PC-3 (cell line): ENCODE measurements around the gene HAVCR1. TPM values are rescaled to one million over a fixed set of nuclear protein-coding genes. Genes with fewer than 3 reads are reported as not detected.
A peak's percentile ranks its signal among the peaks of the same experiment; 100 is the strongest.

Experiments used
- ATAC-seq: fragments of 200-7000 bp; cut with Tn5 transposase; 2 replicates; pipeline ENCODE4 v1.9.1; 2020; ENCODE audit warnings: mild to moderate bottlenecking, moderate library complexity
- BruUV-seq: library from RNA; stranded (reverse); fragments of 400-500 nt; replicated peaks from 2 replicates; lab custom pipeline; 2021; lab: Mats Ljungman, UMichigan
- CTCF ChIA-PET: fragments of 300-600 bp; sonication (Branson Sonifier 250); formaldehyde crosslinking; loops from one replicate; lab custom pipeline; 2022; ENCODE audit warnings: antibody characterized with exemption; lab: Charles Lee
- POLR2A ChIA-PET: fragments of 300-600 bp; sonication (Branson Sonifier 250); formaldehyde crosslinking; loops from one replicate; lab custom pipeline; 2022; ENCODE audit warnings: antibody characterized with exemption; ENCODE audit not compliant: unreplicated experiment; lab: Charles Lee
- DNase-seq: peaks from one replicate; pipeline ENCODE4 v3.0.0-alpha.2; 2015
- H2AFZ ChIP-seq: fragments of 300-600 bp; sonication (generic); 2 replicates; pipeline ENCODE4 v1.6.0; 2016; ENCODE audit warnings: antibody characterized with exemption, low read length
- H3F3A ChIP-seq: fragments of 300-600 bp; sonication (generic); one replicate; pipeline ENCODE4 v1.6.0; 2017; ENCODE audit warnings: antibody characterized with exemption, low read length, control low read depth, mild to moderate bottlenecking; ENCODE audit not compliant: unreplicated experiment
- H3K27ac ChIP-seq: fragments of 300-600 bp; sonication (generic); 2 replicates; pipeline ENCODE4 v1.5.1; 2016; ENCODE audit warnings: mild to moderate bottlenecking, low read length
- H3K27me3 ChIP-seq: fragments of 300-600 bp; sonication (generic); 2 replicates; pipeline ENCODE4 v1.6.1; 2016; ENCODE audit warnings: low read length, mixed read lengths
- H3K36me3 ChIP-seq: fragments of 300-600 bp; sonication (generic); 2 replicates; pipeline ENCODE4 v1.6.1; 2016; ENCODE audit warnings: low read depth, mixed run types, low read length, mixed read lengths
- H3K4me1 ChIP-seq: fragments of 300-600 bp; sonication (generic); 2 replicates; pipeline ENCODE4 v1.5.1; 2016; ENCODE audit warnings: low read length; ENCODE audit not compliant: insufficient read depth
- H3K4me2 ChIP-seq: fragments of 300-600 bp; sonication (generic); 2 replicates; pipeline ENCODE4 v1.6.0; 2016; ENCODE audit warnings: low read length
- H3K4me3 ChIP-seq: fragments of 300-600 bp; sonication (generic); 2 replicates; pipeline ENCODE4 v1.5.1; 2016; ENCODE audit warnings: mild to moderate bottlenecking, low read length, mixed read lengths
- H3K79me2 ChIP-seq: fragments of 300-600 bp; sonication (generic); 2 replicates; pipeline ENCODE4 v1.6.1; 2017; ENCODE audit warnings: low read length, mixed read lengths
- H3K9ac ChIP-seq: fragments of 300-600 bp; sonication (generic); 2 replicates; pipeline ENCODE4 v1.6.0; 2016; ENCODE audit warnings: mild to moderate bottlenecking, low read length
- H3K9me2 ChIP-seq: fragments of 300-600 bp; sonication (generic); replicated peaks from 2 replicates; pipeline ENCODE4 v1.6.1; 2016; ENCODE audit warnings: mixed run types, low read length, mixed read lengths
- H3K9me3 ChIP-seq: fragments of 300-600 bp; sonication (generic); 2 replicates; pipeline ENCODE4 v1.6.1; 2016; ENCODE audit warnings: low read length, mixed read lengths
- H4K20me1 ChIP-seq: fragments of 300-600 bp; sonication (generic); 2 replicates; pipeline ENCODE4 v1.6.1; 2016; ENCODE audit warnings: low read length, mixed read lengths
- EZH2 ChIP-seq: fragments of 300-600 bp; sonication (generic); IDR thresholded peaks from one replicate; pipeline ENCODE4 v1.6.1; 2017; ENCODE audit warnings: antibody characterized with exemption, mild to moderate bottlenecking, low read length; ENCODE audit not compliant: unreplicated experiment
- EZH2phosphoT487 ChIP-seq: fragments of 300-600 bp; sonication (generic); IDR thresholded peaks from 2 replicates; pipeline ENCODE4 v1.6.1; 2018; ENCODE audit warnings: mild to moderate bottlenecking, antibody characterized with exemption, low read length, borderline replicate concordance
- intact Hi-C: fragments of 100-400 bp; cut with micrococcal nuclease; formaldehyde crosslinking; loops from 2 replicates; pipeline ENCODE4 v1.9.0; 2023
- total RNA-seq: library from RNA; depleted of rRNA; stranded (reverse); fragments of >200 nt; gene quantifications from 2 replicates; pipeline ENCODE4 v1.2.3, GENCODE V29; 2014
- TF ChIP-seq, protein P1 (sequence below): fragments of 300-600 bp; sonication (generic); conservative IDR thresholded peaks from 2 replicates; pipeline ENCODE4 v1.5.1; 2017; ENCODE audit warnings: antibody characterized with exemption, low read depth, mild to moderate bottlenecking, low read length

HAVCR1 gene
- total RNA-seq, 1 experiment from 2014 or later, result not detected

DNA sequence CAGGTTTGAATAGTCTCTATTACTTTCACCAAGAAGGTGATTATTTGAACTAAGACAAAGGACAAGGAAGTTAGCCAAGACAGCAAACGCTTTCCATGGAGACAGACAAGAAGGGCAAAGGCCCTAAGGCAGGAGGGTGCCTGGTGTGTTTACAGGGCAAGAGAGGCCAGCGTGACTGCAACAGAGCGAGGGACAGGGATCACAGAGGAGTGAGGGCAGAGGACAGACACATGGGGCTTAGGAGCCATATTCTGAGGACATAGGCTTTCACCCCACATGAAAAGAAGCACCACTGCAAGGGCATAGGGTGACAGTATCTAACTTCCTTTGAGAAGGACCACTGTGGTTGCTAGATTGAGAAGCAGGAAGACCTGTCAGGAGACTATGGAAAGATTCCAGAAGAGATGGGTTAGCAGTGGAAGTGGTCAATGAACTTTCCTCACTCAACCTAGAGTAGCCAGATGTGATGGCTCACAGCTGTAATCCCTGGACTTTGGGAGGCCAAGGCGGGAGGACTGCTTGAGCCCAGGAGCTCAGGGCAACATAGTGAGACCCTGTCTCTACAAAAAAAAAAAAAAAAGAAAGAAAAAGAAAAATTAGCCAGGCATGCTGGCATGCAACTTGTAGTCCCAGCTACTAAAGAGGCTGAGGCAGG, 5.0 kb upstream of the HAVCR1 start:
- Histone ChIP-seq H3K27me3 (no peaks in the 10 kb centered on the region), H2AFZ (no peak overlapping the region), H3K27ac (no peak overlapping the region), H3K36me3 (no peaks in the 10 kb centered on the region), H3K4me1 (no peaks in the 10 kb centered on the region), H3K9ac (no peak overlapping the region), H3K9me2 (no peaks in the 10 kb centered on the region), H3K4me2 (no peak overlapping the region), H3F3A (no peaks in the 10 kb centered on the region), H3K4me3 (no peak overlapping the region), H3K9me3 (no peaks in the 10 kb centered on the region), H3K79me2 (no peaks in the 10 kb centered on the region), H4K20me1 (no peaks in the 10 kb centered on the region)
- intact Hi-C loops, result no loop called here
- ChIA-PET CTCF (no interaction called here), POLR2A (no interaction called here)
- no peak for ATAC-seq
- TF ChIP-seq EZH2, result no peak
- TF ChIP-seq EZH2phosphoT487, result no peak
- TF ChIP-seq, protein P1, sequence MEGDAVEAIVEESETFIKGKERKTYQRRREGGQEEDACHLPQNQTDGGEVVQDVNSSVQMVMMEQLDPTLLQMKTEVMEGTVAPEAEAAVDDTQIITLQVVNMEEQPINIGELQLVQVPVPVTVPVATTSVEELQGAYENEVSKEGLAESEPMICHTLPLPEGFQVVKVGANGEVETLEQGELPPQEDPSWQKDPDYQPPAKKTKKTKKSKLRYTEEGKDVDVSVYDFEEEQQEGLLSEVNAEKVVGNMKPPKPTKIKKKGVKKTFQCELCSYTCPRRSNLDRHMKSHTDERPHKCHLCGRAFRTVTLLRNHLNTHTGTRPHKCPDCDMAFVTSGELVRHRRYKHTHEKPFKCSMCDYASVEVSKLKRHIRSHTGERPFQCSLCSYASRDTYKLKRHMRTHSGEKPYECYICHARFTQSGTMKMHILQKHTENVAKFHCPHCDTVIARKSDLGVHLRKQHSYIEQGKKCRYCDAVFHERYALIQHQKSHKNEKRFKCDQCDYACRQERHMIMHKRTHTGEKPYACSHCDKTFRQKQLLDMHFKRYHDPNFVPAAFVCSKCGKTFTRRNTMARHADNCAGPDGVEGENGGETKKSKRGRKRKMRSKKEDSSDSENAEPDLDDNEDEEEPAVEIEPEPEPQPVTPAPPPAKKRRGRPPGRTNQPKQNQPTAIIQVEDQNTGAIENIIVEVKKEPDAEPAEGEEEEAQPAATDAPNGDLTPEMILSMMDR, result no peak
- BruUV-seq, result no TSS peak
- DNase-seq, result no peak

DNA sequence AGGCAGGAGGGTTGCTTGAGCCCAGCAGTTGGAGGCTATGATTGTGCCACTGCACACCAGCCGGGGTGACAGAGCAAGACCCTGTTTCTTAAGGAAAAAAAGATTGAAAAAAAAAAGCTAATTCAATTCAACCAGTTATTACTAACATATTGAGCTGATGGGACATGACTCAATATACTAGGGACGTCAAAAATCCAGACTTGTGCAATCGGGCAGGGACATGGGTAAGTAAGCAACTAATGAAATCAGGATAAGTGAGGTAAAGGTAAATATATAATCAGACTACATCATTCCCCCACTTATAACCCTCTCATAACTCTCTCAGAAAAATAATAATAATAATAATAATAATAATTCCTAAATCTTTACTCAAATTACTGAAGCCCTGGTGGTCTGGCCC, 975 bp upstream of the HAVCR1 start:
- Histone ChIP-seq H3F3A (no peaks in the 10 kb centered on the region), H3K36me3 (no peaks in the 10 kb centered on the region), H3K4me1 (no peaks in the 10 kb centered on the region), H3K9ac (no peak overlapping the region), H3K4me2 (no peak overlapping the region), H3K27ac (no peak overlapping the region), H2AFZ (no peak overlapping the region), H3K9me3 (no peaks in the 10 kb centered on the region), H3K27me3 (no peaks in the 10 kb centered on the region), H3K9me2 (no peaks in the 10 kb centered on the region), H3K4me3 (no peak overlapping the region), H3K79me2 (no peaks in the 10 kb centered on the region), H4K20me1 (no peaks in the 10 kb centered on the region)
- intact Hi-C loops, result no loop called here
- no peak for TF ChIP-seq EZH2
- TF ChIP-seq EZH2phosphoT487, result no peak
- TF ChIP-seq, protein P1, result no peak
- DNase-seq (peak; percentile 19), ATAC-seq (no peak)
- no TSS peak for BruUV-seq
- ChIA-PET POLR2A (no interaction called here), CTCF (no interaction called here)
